Natural killer cell (primary cell): ENCODE data around the gene SCGN. TPM values are rescaled to one million over a fixed set of nuclear protein-coding genes. Genes with fewer than 3 reads are reported as not detected.

Source experiments
- ATAC-seq, 3 donors: fragments of 150-1000 bp in 2 of 3; fragments of 200-7000 bp in 1 of 3; cut with Tn5 transposase; 1 replicate in 1 of 3; 2 replicates in 2 of 3; pipeline ENCODE4 v1.10.0; 2021; ENCODE audit warnings: mild to moderate bottlenecking in 2 of 3, moderate library complexity in 2 of 3
- DNase-seq, 2 donors: peaks; one replicate each; pipeline versions ENCODE4 v3.0.0 to v3.0.0-alpha.2; 2013 to 2021; ENCODE audit warnings: mixed read lengths in 1 of 2
- H3K27ac ChIP-seq: one replicate; pipeline ENCODE4 v1.5.1; 2013; ENCODE audit warnings: mild to moderate bottlenecking, low read length
- H3K27me3 ChIP-seq: one replicate; pipeline ENCODE4 v1.6.1; 2013; ENCODE audit warnings: low read length; ENCODE audit not compliant: control insufficient read depth, insufficient read depth
- H3K36me3 ChIP-seq: one replicate; pipeline ENCODE4 v1.6.1; 2013; ENCODE audit warnings: low read length; ENCODE audit not compliant: control insufficient read depth, insufficient read depth
- H3K4me1 ChIP-seq: one replicate; pipeline ENCODE4 v1.6.1; 2013; ENCODE audit warnings: low read length; ENCODE audit not compliant: control insufficient read depth, insufficient read depth
- H3K4me3 ChIP-seq: one replicate; pipeline ENCODE4 v1.5.1; 2013; ENCODE audit warnings: low read length
- H3K9me3 ChIP-seq: one replicate; pipeline ENCODE4 v1.6.1; 2013; ENCODE audit warnings: low read length; ENCODE audit not compliant: control insufficient read depth, insufficient read depth
- H3K27ac Mint-ChIP-seq, 2 donors: one replicate each; pipeline ENCODE4 v1.8.0; 2022; ENCODE audit warnings: mild to moderate bottlenecking in 2 of 2, mixed read lengths in 2 of 2, moderate library complexity in 1 of 2
- H3K27me3 Mint-ChIP-seq, 2 donors: one replicate each; pipeline ENCODE4 v1.8.0; 2022; ENCODE audit warnings: low read depth in 2 of 2, mixed read lengths in 2 of 2
- H3K36me3 Mint-ChIP-seq: one replicate; pipeline ENCODE4 v1.8.0; 2022; ENCODE audit warnings: mixed read lengths
- H3K4me1 Mint-ChIP-seq, 2 donors: one replicate each; pipeline ENCODE4 v1.8.0; 2022; ENCODE audit warnings: mixed read lengths in 2 of 2
- H3K4me3 Mint-ChIP-seq: one replicate; pipeline ENCODE4 v1.8.0; 2022; ENCODE audit warnings: mild to moderate bottlenecking, moderate library complexity, mixed read lengths
- H3K9me3 Mint-ChIP-seq, 2 donors: one replicate each; pipeline ENCODE4 v1.8.0; 2022; ENCODE audit warnings: mixed read lengths in 2 of 2
- CTCF ChIP-seq: fragments of 200-600 bp; IDR thresholded peaks from one replicate; pipeline ENCODE4 v1.8.0; 2022; ENCODE audit warnings: antibody characterized with exemption
- WGBS: methylation state at CpG from one replicate; pipeline ENCODE4 v1.1.7; 2013; ENCODE audit warnings: missing lambda C conversion rate; ENCODE audit not compliant: insufficient coverage; 5-methylcytosine and 5-hydroxymethylcytosine counted together
- intact Hi-C: fragments of 100-400 bp; cut with micrococcal nuclease; formaldehyde crosslinking; loops from one replicate; pipeline ENCODE4 v1.14.2; 2022
- total RNA-seq, 4 donors: library from RNA; stranded (reverse); fragments of 120-200 nt in 1 of 4; gene quantifications; one replicate each; pipeline versions ENCODE4 v1.2.3 to v1.2.4, GENCODE V29; 2013 to 2022

SCGN gene
- total RNA-seq, 3 donors from 2014 or later (not counting 1 experiment from before 2014, with no cell fraction given) = not detected

- no peak for ATAC-seq
- H3K4me3 ChIP-seq = no peak overlapping the region
- H3K4me1 ChIP-seq = no peaks in the 10 kb centered on the region
- DNase-seq = no peak
- H3K27me3 Mint-ChIP-seq = peaks cover 0 to 24% of the 10 kb centered on the region in 2 donors
- no peak overlapping the region for H3K4me3 Mint-ChIP-seq
- H3K36me3 Mint-ChIP-seq = no peaks in the 10 kb centered on the region
- no peak overlapping the region for H3K27ac ChIP-seq
- no peaks in the 10 kb centered on the region for H3K27me3 ChIP-seq
- no peaks in the 10 kb centered on the region for H3K9me3 Mint-ChIP-seq
- 88% methylated on average over 4 of the region's 5 CpGs for WGBS
- H3K36me3 ChIP-seq = no peaks in the 10 kb centered on the region
- no peak for TF ChIP-seq CTCF
- H3K4me1 Mint-ChIP-seq = no peaks in the 10 kb centered on the region
- H3K27ac Mint-ChIP-seq = no peak overlapping the region
- H3K9me3 ChIP-seq = no peaks in the 10 kb centered on the region
- intact Hi-C loops = no loop called here
Measured at GRCh38 chr6:25608558-25609174, 43.3 kb upstream of the SCGN start.

- H3K4me3 ChIP-seq = no peak overlapping the region
- H3K4me1 ChIP-seq = no peaks in the 10 kb centered on the region
- H3K27me3 ChIP-seq = no peaks in the 10 kb centered on the region
- H3K36me3 ChIP-seq = no peaks in the 10 kb centered on the region
- H3K9me3 Mint-ChIP-seq = no peaks in the 10 kb centered on the region
- no peak overlapping the region for H3K27ac Mint-ChIP-seq
- ATAC-seq = no peak
- no peak for TF ChIP-seq CTCF
- H3K36me3 Mint-ChIP-seq = no peaks in the 10 kb centered on the region
- H3K4me1 Mint-ChIP-seq = no peaks in the 10 kb centered on the region
- no peaks in the 10 kb centered on the region for H3K9me3 ChIP-seq
- intact Hi-C loops = no loop called here
- DNase-seq = no peak
- H3K27ac ChIP-seq = no peak overlapping the region
- peaks cover 4 to 31% of the 10 kb centered on the region in 2 donors for H3K27me3 Mint-ChIP-seq
- WGBS = no CpG with 5 or more reads among the region's 3 CpGs
- no peak overlapping the region for H3K4me3 Mint-ChIP-seq
Measured at GRCh38 chr6:25612666-25613065, 39.3 kb upstream of the SCGN start.

- no peaks in the 10 kb centered on the region for H3K4me1 Mint-ChIP-seq
- H3K36me3 Mint-ChIP-seq = no peaks in the 10 kb centered on the region
- Histone ChIP-seq H3K36me3 (no peaks in the 10 kb centered on the region), H3K27ac (no peak overlapping the region), H3K9me3 (no peaks in the 10 kb centered on the region), H3K4me3 (no peak overlapping the region), H3K27me3 (no peaks in the 10 kb centered on the region), H3K4me1 (no peaks in the 10 kb centered on the region)
- no peak overlapping the region for H3K4me3 Mint-ChIP-seq
- no CpG with 5 or more reads among the region's 1 CpG for WGBS
- no peak overlapping the region for H3K27ac Mint-ChIP-seq
- peaks cover 8 to 31% of the 10 kb centered on the region in 2 donors for H3K27me3 Mint-ChIP-seq
- ATAC-seq (no peak), DNase-seq (no peak)
- intact Hi-C loops = no loop called here
- no peak for TF ChIP-seq CTCF
- H3K9me3 Mint-ChIP-seq = no peaks in the 10 kb centered on the region
Measured at GRCh38 chr6:25613415-25613814, 38.6 kb upstream of the SCGN start.

GRCh38 chr6:25614052-25614451 lies 38.0 kb upstream of the SCGN start:
- no peaks in the 10 kb centered on the region for H3K36me3 ChIP-seq
- no peaks in the 10 kb centered on the region for H3K36me3 Mint-ChIP-seq
- peaks cover 11 to 31% of the 10 kb centered on the region in 2 donors for H3K27me3 Mint-ChIP-seq
- no peaks in the 10 kb centered on the region for H3K4me1 ChIP-seq
- TF ChIP-seq CTCF = no peak
- 95% methylated on average over 3 of the region's 4 CpGs for WGBS
- H3K4me3 Mint-ChIP-seq = no peak overlapping the region
- no peaks in the 10 kb centered on the region for H3K27me3 ChIP-seq
- ATAC-seq = no peak
- H3K9me3 Mint-ChIP-seq = no peaks in the 10 kb centered on the region
- no peak for DNase-seq
- no peak overlapping the region for H3K4me3 ChIP-seq
- no peak overlapping the region for H3K27ac ChIP-seq
- H3K27ac Mint-ChIP-seq = no peak overlapping the region
- no peaks in the 10 kb centered on the region for H3K4me1 Mint-ChIP-seq
- intact Hi-C loops = no loop called here
- no peaks in the 10 kb centered on the region for H3K9me3 ChIP-seq
